ENCODE measurements around the gene SEMA3D. TPM values are rescaled to one million over a fixed set of nuclear protein-coding genes. Genes with fewer than 3 reads are reported as not detected.

Gene SEMA3D
- total RNA-seq, 1 donor from 2014 or later: 4.5 TPM

- no peaks in the 10 kb centered on the region for H3K9me3 ChIP-seq
- no peaks in the 10 kb centered on the region for H3K36me3 ChIP-seq
- DNase-seq (ENCODE audit: low spot score in 2 of 2): no peak
- H3K4me1 ChIP-seq: peaks cover 0 to 7% of the 10 kb centered on the region in 2 donors
- H3K4me3 ChIP-seq: no peak overlapping the region
- H3K27ac ChIP-seq: no peak overlapping the region
- intact Hi-C loops (cut with DNase I): no loop called here
- TF ChIP-seq, protein P1, sequence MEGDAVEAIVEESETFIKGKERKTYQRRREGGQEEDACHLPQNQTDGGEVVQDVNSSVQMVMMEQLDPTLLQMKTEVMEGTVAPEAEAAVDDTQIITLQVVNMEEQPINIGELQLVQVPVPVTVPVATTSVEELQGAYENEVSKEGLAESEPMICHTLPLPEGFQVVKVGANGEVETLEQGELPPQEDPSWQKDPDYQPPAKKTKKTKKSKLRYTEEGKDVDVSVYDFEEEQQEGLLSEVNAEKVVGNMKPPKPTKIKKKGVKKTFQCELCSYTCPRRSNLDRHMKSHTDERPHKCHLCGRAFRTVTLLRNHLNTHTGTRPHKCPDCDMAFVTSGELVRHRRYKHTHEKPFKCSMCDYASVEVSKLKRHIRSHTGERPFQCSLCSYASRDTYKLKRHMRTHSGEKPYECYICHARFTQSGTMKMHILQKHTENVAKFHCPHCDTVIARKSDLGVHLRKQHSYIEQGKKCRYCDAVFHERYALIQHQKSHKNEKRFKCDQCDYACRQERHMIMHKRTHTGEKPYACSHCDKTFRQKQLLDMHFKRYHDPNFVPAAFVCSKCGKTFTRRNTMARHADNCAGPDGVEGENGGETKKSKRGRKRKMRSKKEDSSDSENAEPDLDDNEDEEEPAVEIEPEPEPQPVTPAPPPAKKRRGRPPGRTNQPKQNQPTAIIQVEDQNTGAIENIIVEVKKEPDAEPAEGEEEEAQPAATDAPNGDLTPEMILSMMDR (IDR thresholded peaks at IDR 0.05): no peak
- no peaks in the 10 kb centered on the region for H3K27me3 ChIP-seq
These were observed 11.6 kb downstream of the SEMA3D start for GRCh38 chr7:85175217-85175616.

- intact Hi-C loops (cut with DNase I): loop anchor here (5.0 kb wide), 2 partner anchors 80 to 105 kb away; no protein-coding TSS in a partner anchor
- H3K4me3 ChIP-seq: peak overlapping the region in 1 of 2 donors; percentile 38
- no peaks in the 10 kb centered on the region for H3K36me3 ChIP-seq
- TF ChIP-seq, protein P1 (IDR thresholded peaks at IDR 0.05): no peak
- H3K27me3 ChIP-seq: no peaks in the 10 kb centered on the region
- peak overlapping the region; percentile 65 to 77 for H3K27ac ChIP-seq
- peak; percentile 9 to 81 for DNase-seq (ENCODE audit: low spot score in 2 of 2)
- no peaks in the 10 kb centered on the region for H3K9me3 ChIP-seq
- H3K4me1 ChIP-seq: peaks cover 0 to 8% of the 10 kb centered on the region in 2 donors
These were observed 14.3 kb downstream of the SEMA3D start for GRCh38 chr7:85172530-85172941.

- Histone ChIP-seq H3K4me1 (peaks cover 0 to 8% of the 10 kb centered on the region in 2 donors), H3K4me3 (no peak overlapping the region), H3K27me3 (no peaks in the 10 kb centered on the region), H3K9me3 (no peaks in the 10 kb centered on the region), H3K36me3 (no peaks in the 10 kb centered on the region), H3K27ac (no peak overlapping the region)
- DNase-seq (ENCODE audit: low spot score in 2 of 2): no peak
- TF ChIP-seq, protein P1 (IDR thresholded peaks at IDR 0.05): no peak
- intact Hi-C loops (cut with DNase I): loop anchor here (2.0 kb wide), 1 partner anchor 19 kb away; the partner anchor contains the start of gene SEMA3D
These were observed 19.2 kb downstream of the SEMA3D start for GRCh38 chr7:85167636-85168035.

GRCh38 chr7:85165263-85165662, 21.6 kb downstream of the SEMA3D start:
- Histone ChIP-seq H3K9me3 (no peaks in the 10 kb centered on the region), H3K27me3 (no peaks in the 10 kb centered on the region), H3K4me1 (peaks cover 0 to 4% of the 10 kb centered on the region in 2 donors), H3K36me3 (no peaks in the 10 kb centered on the region), H3K4me3 (no peak overlapping the region), H3K27ac (no peak overlapping the region)
- intact Hi-C loops (cut with DNase I): no loop called here
- DNase-seq (ENCODE audit: low spot score in 2 of 2): no peak
- TF ChIP-seq, protein P1 (IDR thresholded peaks at IDR 0.05): no peak

DNA sequence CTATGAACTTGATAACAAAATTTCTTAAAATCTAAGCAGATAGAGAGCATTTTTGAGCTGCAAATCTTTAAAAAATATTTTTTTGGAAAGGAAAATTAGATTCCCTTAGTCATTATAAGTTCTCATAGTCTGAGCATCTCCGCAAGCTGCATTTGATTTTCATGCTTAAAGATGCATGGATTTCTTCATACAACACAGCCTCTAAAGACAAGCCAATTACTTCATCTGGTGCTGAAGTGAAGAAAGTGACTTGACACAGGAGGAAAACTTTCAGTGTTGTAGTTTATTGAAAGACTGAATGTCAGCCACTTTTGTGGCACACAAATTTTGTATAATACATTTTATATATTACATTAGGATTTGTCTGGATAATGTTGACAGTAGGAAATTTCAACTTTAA, 22.5 kb downstream of the SEMA3D start:
- TF ChIP-seq, protein P1 (IDR thresholded peaks at IDR 0.05): no peak
- no peak for DNase-seq (ENCODE audit: low spot score in 2 of 2)
- no peaks in the 10 kb centered on the region for H3K36me3 ChIP-seq

DNA sequence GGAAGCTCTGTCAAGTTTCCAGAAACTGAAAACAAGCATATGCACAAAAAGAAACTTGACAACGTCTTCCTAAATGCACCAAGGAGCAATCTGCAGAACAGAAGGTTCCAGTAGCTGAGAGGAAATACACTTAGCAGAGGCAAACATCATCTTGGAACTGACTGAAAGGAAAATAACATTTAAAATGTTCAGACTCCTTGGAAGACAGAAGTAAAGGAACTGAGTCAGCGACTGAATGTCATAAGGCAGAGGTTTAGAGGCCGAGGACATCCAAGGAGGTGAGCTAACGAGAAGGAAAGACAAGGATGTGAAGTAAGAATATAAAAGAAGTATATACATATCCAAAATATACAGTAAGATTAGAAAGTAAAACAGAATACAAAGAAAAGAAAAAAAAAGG, 24.1 kb downstream of the SEMA3D start:
- DNase-seq (ENCODE audit: low spot score in 2 of 2): no peak
- TF ChIP-seq, protein P1 (IDR thresholded peaks at IDR 0.05): no peak
- Histone ChIP-seq H3K27ac (peak overlapping the region; percentile 6 to 13), H3K9me3 (no peaks in the 10 kb centered on the region), H3K4me1 (peaks cover 0 to 4% of the 10 kb centered on the region in 2 donors), H3K36me3 (no peaks in the 10 kb centered on the region), H3K27me3 (no peaks in the 10 kb centered on the region), H3K4me3 (peak overlapping the region in 1 of 2 donors; percentile 33)
- intact Hi-C loops (cut with DNase I): no loop called here

More for the DNA sequence above, 22.5 kb downstream of the SEMA3D start:
- intact Hi-C loops (cut with DNase I): no loop called here
- peaks cover 0 to 4% of the 10 kb centered on the region in 2 donors for H3K4me1 ChIP-seq
- no peak overlapping the region for H3K4me3 ChIP-seq
- no peaks in the 10 kb centered on the region for H3K9me3 ChIP-seq
- no peak overlapping the region for H3K27ac ChIP-seq
- H3K27me3 ChIP-seq: no peaks in the 10 kb centered on the region
